ENCODE results near the gene RAB3IL1. TPM values are rescaled to one million over a fixed set of nuclear protein-coding genes. Genes with fewer than 3 reads are reported as not detected.

Gene RAB3IL1
- polyA plus RNA-seq, 4 donors, result 0.45 to 29.9 (median 7.2) TPM

DNA sequence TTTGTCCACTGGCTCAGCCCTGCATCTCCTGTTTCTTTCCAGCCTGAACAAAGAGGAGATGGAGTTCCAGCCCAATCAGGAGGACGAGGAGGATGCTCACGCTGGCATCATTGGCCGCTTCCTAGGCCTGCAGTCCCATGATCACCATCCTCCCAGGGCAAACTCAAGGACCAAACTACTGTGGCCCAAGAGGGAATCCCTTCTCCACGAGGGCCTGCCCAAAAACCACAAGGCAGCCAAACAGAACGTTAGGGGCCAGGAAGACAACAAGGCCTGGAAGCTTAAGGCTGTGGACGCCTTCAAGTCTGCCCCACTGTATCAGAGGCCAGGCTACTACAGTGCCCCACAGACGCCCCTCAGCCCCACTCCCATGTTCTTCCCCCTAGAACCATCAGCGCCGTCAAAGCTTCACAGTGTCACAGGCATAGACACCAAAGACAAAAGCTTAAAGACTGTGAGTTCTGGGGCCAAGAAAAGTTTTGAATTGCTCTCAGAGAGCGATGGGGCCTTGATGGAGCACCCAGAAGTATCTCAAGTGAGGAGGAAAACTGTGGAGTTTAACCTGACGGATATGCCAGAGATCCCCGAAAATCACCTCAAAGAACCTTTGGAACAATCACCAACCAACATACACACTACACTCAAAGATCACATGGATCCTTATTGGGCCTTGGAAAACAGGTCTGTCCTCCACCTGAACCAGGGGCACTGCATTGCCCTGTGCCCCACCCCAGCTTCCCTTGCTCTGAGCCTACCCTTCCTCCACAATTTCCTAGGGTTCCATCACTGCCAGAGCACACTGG, 45.0 kb upstream of the RAB3IL1 start:
- WGBS, 3 donors, result 75 to 86% (median 80%) methylated on average over 12 of the region's 12 CpGs
- Histone ChIP-seq H3K4me3 (ENCODE audit: low read depth in 1 of 3, low read length in 3 of 3) (no peak overlapping the region), H3K27ac (ENCODE audit: low read depth in 1 of 3, low read length in 2 of 3) (peak overlapping the region; percentile 76 to 99 (median 77)), H3K9me3 (ENCODE audit: control insufficient read depth in 2 of 2, insufficient read depth in 1 of 2, low read depth in 1 of 2, low read length in 1 of 2) (no peaks in the 10 kb centered on the region), H3K27me3 (ENCODE audit: control insufficient read depth in 3 of 3, insufficient read depth in 3 of 3, low read length in 3 of 3) (no peaks in the 10 kb centered on the region), H3K4me1 (ENCODE audit: control insufficient read depth in 3 of 3, insufficient read depth in 2 of 3, low read depth in 1 of 3, low read length in 2 of 3) (peaks cover 0 to 65% (median 3%) of the 10 kb centered on the region in 3 donors), H3K36me3 (ENCODE audit: control insufficient read depth in 3 of 3, insufficient read depth in 2 of 3, low read depth in 1 of 3, low read length in 3 of 3) (peaks cover 0 to 66% (median 7%) of the 10 kb centered on the region in 3 donors)
- FAIRE-seq (no peak), DNase-seq (peak; percentile 30 to 57)

DNA sequence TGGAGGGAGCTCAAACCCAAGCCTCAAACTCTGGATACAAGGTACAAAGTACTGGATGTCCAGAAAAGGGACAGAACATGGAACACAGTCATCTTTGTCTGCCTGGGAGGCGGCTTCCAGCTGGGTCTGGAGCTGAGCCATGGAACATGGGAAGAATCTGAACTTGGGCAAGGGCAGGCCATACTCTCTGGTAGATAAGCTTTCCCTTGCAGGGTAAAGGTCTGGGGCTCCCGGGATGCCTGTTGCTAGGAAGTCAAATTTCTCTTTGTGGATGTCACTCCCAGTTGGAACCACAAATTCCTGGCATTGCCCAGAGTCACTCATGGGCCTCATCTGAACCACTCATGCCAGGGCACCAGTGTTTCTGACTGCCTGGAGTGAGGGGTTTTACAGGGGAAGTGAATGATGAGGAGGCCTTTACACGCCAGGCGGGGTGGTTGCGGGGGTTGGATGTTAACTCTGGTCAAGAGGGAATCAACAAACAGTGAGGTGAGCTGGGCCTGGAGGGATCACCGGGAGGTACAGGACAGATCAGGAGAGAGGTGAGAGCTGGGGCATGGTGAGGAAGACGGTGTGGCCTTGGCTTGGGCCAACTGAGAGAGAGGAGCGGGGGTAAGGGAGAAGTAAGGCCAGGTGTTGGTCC, 44.3 kb upstream of the RAB3IL1 start:
- peaks cover 0 to 65% (median 3%) of the 10 kb centered on the region in 3 donors for H3K4me1 ChIP-seq (ENCODE audit: control insufficient read depth in 3 of 3, insufficient read depth in 2 of 3, low read depth in 1 of 3, low read length in 2 of 3)

DNA sequence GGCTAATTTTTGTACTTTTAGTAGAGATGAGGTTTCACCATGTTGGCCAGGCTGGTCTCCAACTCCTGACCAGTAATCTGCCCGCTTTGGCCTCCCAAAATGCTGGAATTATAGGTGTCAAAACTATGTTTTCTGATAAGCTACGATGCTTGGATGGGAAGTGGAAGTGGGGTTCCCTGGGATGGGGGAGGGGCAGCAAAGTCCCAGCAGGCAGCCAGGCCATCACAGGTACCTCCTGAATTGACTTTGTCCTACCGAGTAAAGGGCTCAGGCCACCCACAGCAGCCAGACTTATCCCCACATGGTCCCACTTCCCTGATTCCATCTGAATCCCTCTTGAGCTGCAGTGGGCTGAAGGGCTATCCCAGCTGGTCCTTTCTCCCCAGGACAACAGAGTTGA, 43.2 kb upstream of the RAB3IL1 start:
- WGBS, 3 donors, result 82 to 84% (median 84%) methylated on average over 3 of the region's 3 CpGs
- no peaks in the 10 kb centered on the region for H3K9me3 ChIP-seq (ENCODE audit: control insufficient read depth in 2 of 2, insufficient read depth in 1 of 2, low read depth in 1 of 2, low read length in 1 of 2)
- no peak overlapping the region for H3K4me3 ChIP-seq (ENCODE audit: low read depth in 1 of 3, low read length in 3 of 3)
- H3K27ac ChIP-seq (ENCODE audit: low read depth in 1 of 3, low read length in 2 of 3), result peak overlapping the region; percentile 68 to 99 (median 77)
- FAIRE-seq (no peak), DNase-seq (no peak)
- H3K27me3 ChIP-seq (ENCODE audit: control insufficient read depth in 3 of 3, insufficient read depth in 3 of 3, low read length in 3 of 3), result no peaks in the 10 kb centered on the region
- peaks cover 0 to 69% (median 3%) of the 10 kb centered on the region in 3 donors for H3K4me1 ChIP-seq (ENCODE audit: control insufficient read depth in 3 of 3, insufficient read depth in 2 of 3, low read depth in 1 of 3, low read length in 2 of 3)
- H3K36me3 ChIP-seq (ENCODE audit: control insufficient read depth in 3 of 3, insufficient read depth in 2 of 3, low read depth in 1 of 3, low read length in 3 of 3), result peaks cover 0 to 68% (median 4%) of the 10 kb centered on the region in 3 donors

More for the DNA sequence above, 44.3 kb upstream of the RAB3IL1 start:
- Histone ChIP-seq H3K27me3 (ENCODE audit: control insufficient read depth in 3 of 3, insufficient read depth in 3 of 3, low read length in 3 of 3) (no peaks in the 10 kb centered on the region), H3K4me3 (ENCODE audit: low read depth in 1 of 3, low read length in 3 of 3) (no peak overlapping the region), H3K9me3 (ENCODE audit: control insufficient read depth in 2 of 2, insufficient read depth in 1 of 2, low read depth in 1 of 2, low read length in 1 of 2) (no peaks in the 10 kb centered on the region), H3K27ac (ENCODE audit: low read depth in 1 of 3, low read length in 2 of 3) (peak overlapping the region; percentile 76 to 99 (median 77)), H3K36me3 (ENCODE audit: control insufficient read depth in 3 of 3, insufficient read depth in 2 of 3, low read depth in 1 of 3, low read length in 3 of 3) (peaks cover 0 to 71% (median 7%) of the 10 kb centered on the region in 3 donors)
- WGBS, 3 donors, result 50 to 77% (median 69%) methylated on average over 8 of the region's 8 CpGs
- DNase-seq (peak; percentile 81 to 98), FAIRE-seq (no peak)

DNA sequence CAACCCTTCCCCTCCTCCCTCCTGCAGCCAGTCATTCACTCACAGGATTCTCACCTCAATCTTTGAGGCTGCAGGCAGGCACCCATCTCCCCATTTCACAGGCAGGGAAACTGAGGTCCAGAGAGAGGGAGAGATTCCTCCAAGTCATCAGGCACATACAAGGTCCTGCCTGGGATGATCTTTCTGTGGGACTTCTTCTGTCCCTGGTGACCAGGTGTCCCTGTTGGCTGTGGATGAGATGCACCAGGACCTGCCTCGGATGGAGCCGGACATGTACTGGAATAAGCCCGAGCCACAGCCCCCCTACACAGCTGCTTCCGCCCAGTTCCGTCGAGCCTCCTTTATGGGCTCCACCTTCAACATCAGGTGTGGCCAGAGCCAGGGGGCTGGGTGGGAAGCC, 42.3 kb upstream of the RAB3IL1 start:
- Histone ChIP-seq H3K27ac (ENCODE audit: low read depth in 1 of 3, low read length in 2 of 3) (peak overlapping the region in 2 of 3 donors; percentile 62 to 67), H3K9me3 (ENCODE audit: control insufficient read depth in 2 of 2, insufficient read depth in 1 of 2, low read depth in 1 of 2, low read length in 1 of 2) (no peaks in the 10 kb centered on the region), H3K27me3 (ENCODE audit: control insufficient read depth in 3 of 3, insufficient read depth in 3 of 3, low read length in 3 of 3) (no peaks in the 10 kb centered on the region), H3K4me1 (ENCODE audit: control insufficient read depth in 3 of 3, insufficient read depth in 2 of 3, low read depth in 1 of 3, low read length in 2 of 3) (peaks cover 2 to 72% (median 3%) of the 10 kb centered on the region in 3 donors), H3K4me3 (ENCODE audit: low read depth in 1 of 3, low read length in 3 of 3) (no peak overlapping the region), H3K36me3 (ENCODE audit: control insufficient read depth in 3 of 3, insufficient read depth in 2 of 3, low read depth in 1 of 3, low read length in 3 of 3) (peaks cover 0 to 64% (median 0%) of the 10 kb centered on the region in 3 donors)
- 83 to 90% (median 87%) methylated on average over 6 of the region's 6 CpGs for WGBS, 3 donors
- no peak for DNase-seq
- FAIRE-seq, result no peak

DNA sequence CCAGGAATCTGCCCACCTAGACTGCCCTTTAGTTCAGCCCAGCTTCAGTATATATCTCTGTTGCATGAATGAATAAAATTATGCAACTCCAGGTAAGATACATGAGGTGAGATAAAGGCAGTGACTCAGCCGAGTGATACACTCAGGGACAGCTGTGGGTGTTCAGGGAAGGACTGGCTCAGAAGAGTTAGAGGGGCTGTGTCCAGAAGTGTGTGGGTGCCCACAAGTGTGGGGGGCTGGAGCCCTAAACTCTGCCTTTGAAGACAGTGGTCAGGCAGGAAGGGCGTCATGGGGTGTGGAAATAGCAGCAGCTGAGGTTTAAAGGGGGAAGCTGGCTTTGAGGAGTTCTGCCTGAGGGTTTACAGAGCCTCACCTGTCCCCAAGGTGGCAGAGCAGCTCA, 41.7 kb upstream of the RAB3IL1 start:
- Histone ChIP-seq H3K4me1 (ENCODE audit: control insufficient read depth in 3 of 3, insufficient read depth in 2 of 3, low read depth in 1 of 3, low read length in 2 of 3) (peaks cover 2 to 70% (median 3%) of the 10 kb centered on the region in 3 donors), H3K27ac (ENCODE audit: low read depth in 1 of 3, low read length in 2 of 3) (peak overlapping the region in 2 of 3 donors; percentile 62 to 67), H3K4me3 (ENCODE audit: low read depth in 1 of 3, low read length in 3 of 3) (no peak overlapping the region), H3K36me3 (ENCODE audit: control insufficient read depth in 3 of 3, insufficient read depth in 2 of 3, low read depth in 1 of 3, low read length in 3 of 3) (peaks cover 0 to 61% (median 0%) of the 10 kb centered on the region in 3 donors), H3K27me3 (ENCODE audit: control insufficient read depth in 3 of 3, insufficient read depth in 3 of 3, low read length in 3 of 3) (peaks cover 0 to 5% (median 0%) of the 10 kb centered on the region in 3 donors), H3K9me3 (ENCODE audit: control insufficient read depth in 2 of 2, insufficient read depth in 1 of 2, low read depth in 1 of 2, low read length in 1 of 2) (no peaks in the 10 kb centered on the region)
- peak; percentile 42 to 84 for DNase-seq
- no peak for FAIRE-seq
- WGBS, 3 donors, result 9 to 45% (median 29%) methylated on average over 2 of the region's 2 CpGs

DNA sequence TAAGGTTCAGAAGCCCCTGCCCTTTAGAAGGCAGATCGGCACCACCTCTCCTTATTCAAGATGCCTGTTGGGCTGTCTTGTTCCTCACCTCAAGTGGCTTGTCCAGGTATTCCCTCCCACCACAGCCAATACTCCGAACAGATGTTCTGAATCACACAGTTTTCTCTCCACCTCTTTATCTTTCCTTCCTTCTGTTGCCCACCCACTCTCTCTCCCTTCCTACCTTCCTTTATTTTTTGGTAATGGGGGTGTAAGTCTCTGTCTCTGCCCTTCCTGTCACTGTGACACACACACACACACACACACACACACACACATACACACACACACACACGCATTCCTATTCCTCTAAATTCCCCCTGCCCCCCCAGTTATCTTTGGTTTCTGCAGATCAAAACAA, 41.2 kb upstream of the RAB3IL1 start:
- H3K27ac ChIP-seq (ENCODE audit: low read depth in 1 of 3, low read length in 2 of 3), result no peak overlapping the region
- FAIRE-seq, result no peak
- H3K36me3 ChIP-seq (ENCODE audit: control insufficient read depth in 3 of 3, insufficient read depth in 2 of 3, low read depth in 1 of 3, low read length in 3 of 3), result peaks cover 0 to 56% (median 0%) of the 10 kb centered on the region in 3 donors
- no peak for DNase-seq
- H3K27me3 ChIP-seq (ENCODE audit: control insufficient read depth in 3 of 3, insufficient read depth in 3 of 3, low read length in 3 of 3), result peaks cover 0 to 7% (median 0%) of the 10 kb centered on the region in 3 donors
- no peak overlapping the region for H3K4me3 ChIP-seq (ENCODE audit: low read depth in 1 of 3, low read length in 3 of 3)
- H3K4me1 ChIP-seq (ENCODE audit: control insufficient read depth in 3 of 3, insufficient read depth in 2 of 3, low read depth in 1 of 3, low read length in 2 of 3), result peaks cover 2 to 65% (median 3%) of the 10 kb centered on the region in 3 donors
- 61 to 69% (median 63%) methylated on average over 3 of the region's 3 CpGs for WGBS, 3 donors
- H3K9me3 ChIP-seq (ENCODE audit: control insufficient read depth in 2 of 2, insufficient read depth in 1 of 2, low read depth in 1 of 2, low read length in 1 of 2), result no peaks in the 10 kb centered on the region

DNA sequence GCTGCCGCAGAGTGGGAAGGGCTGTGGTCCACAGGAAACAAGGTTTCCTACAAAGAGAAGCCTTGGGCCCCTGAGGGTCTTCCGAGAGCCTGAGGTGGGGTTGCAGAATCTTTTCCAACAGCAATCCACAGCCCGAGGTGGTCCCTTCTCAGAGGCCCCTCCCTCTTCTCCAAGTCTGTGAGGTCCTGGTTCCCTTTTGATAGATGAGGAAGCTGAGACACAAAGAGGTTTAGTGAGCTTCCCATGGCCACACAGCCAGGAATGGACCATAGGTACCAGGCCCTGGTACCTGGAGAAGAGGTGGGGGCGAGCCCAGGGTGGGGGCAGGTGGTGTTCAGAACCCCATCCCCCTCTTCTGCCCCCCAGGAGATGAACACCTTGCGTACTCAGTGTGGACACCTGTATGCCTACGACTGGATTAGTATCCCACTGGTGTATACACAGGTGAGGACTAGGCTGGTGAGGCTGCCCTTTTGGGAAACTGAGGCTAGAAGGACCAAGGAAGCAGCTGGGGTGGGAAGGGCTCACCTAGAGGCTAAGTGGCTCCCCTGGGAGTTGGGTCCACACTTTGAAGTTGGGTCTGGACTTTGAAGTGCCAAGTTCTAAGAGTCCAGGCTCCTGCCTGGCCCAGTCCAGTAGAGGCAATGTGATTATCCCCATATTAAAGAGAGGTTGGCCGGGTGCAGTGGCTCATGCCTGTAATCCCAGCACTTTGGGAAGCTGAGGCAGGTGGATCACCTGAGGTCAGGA, 39.8 kb upstream of the RAB3IL1 start:
- 88 to 93% (median 90%) methylated on average over 7 of the region's 7 CpGs for WGBS, 3 donors
- FAIRE-seq (no peak), DNase-seq (no peak)
- Histone ChIP-seq H3K36me3 (ENCODE audit: control insufficient read depth in 3 of 3, insufficient read depth in 2 of 3, low read depth in 1 of 3, low read length in 3 of 3) (peaks cover 0 to 43% (median 0%) of the 10 kb centered on the region in 3 donors), H3K4me3 (ENCODE audit: low read depth in 1 of 3, low read length in 3 of 3) (no peak overlapping the region), H3K9me3 (ENCODE audit: control insufficient read depth in 2 of 2, insufficient read depth in 1 of 2, low read depth in 1 of 2, low read length in 1 of 2) (no peaks in the 10 kb centered on the region), H3K27me3 (ENCODE audit: control insufficient read depth in 3 of 3, insufficient read depth in 3 of 3, low read length in 3 of 3) (peaks cover 0 to 7% (median 0%) of the 10 kb centered on the region in 3 donors), H3K27ac (ENCODE audit: low read depth in 1 of 3, low read length in 2 of 3) (no peak overlapping the region), H3K4me1 (ENCODE audit: control insufficient read depth in 3 of 3, insufficient read depth in 2 of 3, low read depth in 1 of 3, low read length in 2 of 3) (peaks cover 2 to 51% (median 3%) of the 10 kb centered on the region in 3 donors)
